Measurements from ENCODE around the gene STIMATE. TPM values are rescaled to one million over a fixed set of nuclear protein-coding genes. Genes with fewer than 3 reads are reported as not detected.

Gene STIMATE
- total RNA-seq, 1 experiment from 2014 or later, result 25.0 TPM

DNA sequence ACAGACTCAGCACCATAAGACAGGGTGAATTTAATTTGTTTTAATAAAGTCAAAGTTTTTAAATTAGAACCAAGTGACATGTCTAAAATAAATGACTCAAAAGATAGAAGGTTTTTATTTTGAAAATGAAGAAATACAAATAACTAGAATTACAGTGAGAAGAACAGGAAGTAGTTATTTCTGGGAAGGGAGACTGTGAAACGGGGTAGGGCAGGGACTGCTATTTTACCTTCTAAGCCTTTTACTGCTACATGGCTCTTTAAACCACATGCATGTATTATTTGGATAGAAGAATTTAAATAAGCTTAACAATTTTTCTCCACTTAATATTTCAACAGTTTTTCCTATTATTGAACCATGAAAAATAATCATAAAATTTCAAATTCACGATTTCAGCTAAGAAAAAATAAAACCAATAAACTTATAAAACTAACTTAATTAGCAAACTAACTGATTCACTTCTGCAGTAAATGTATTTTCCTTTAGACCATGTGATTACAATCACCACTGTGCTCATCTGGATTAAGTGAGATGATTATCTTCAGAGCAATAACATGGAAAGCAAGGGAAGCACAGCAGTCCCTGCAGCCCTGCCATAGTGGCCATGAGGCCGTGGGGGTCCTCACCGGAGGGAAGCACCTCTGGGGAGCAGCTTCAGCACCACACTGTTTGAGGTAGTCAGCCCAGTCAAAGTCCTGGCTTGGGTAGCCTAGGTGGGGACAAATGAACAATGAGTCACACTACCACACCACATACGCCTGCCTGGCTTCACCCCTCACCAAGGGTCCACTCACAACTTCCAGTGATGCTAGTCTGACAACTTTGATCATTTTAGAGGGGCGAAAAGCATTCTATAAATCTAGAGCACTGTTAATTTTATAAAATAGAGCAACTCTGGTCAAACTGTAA is 28.3 kb upstream of the STIMATE start:
- no peaks in the 10 kb centered on the region for H3K27me3 ChIP-seq (ENCODE audit: low read length)
- H2AFZ ChIP-seq (ENCODE audit: low read length), result no peak overlapping the region
- no peaks in the 10 kb centered on the region for H3K9me2 ChIP-seq (replicated peaks; ENCODE audit: insufficient read depth, low read length)
- H4K20me1 ChIP-seq (ENCODE audit: insufficient read depth, low read depth, low read length), result no peaks in the 10 kb centered on the region
- no peak overlapping the region for H3K27ac ChIP-seq (ENCODE audit: low read length)
- no peak overlapping the region for H3K4me3 ChIP-seq (ENCODE audit: low read length)
- DNase-seq, result no peak
- no peak overlapping the region for H3K9ac ChIP-seq (ENCODE audit: low read length)
- H3K4me2 ChIP-seq (ENCODE audit: low read depth, low read length, poor library complexity, severe bottlenecking), result no peak overlapping the region
- H3K4me1 ChIP-seq (ENCODE audit: low read length), result peaks cover 12% of the 10 kb centered on the region
- H3K9me3 ChIP-seq (ENCODE audit: low read length), result no peaks in the 10 kb centered on the region
- no peaks in the 10 kb centered on the region for H3K79me2 ChIP-seq (ENCODE audit: low read length)
- no peaks in the 10 kb centered on the region for H3K36me3 ChIP-seq (ENCODE audit: insufficient read depth, low read length)

DNA sequence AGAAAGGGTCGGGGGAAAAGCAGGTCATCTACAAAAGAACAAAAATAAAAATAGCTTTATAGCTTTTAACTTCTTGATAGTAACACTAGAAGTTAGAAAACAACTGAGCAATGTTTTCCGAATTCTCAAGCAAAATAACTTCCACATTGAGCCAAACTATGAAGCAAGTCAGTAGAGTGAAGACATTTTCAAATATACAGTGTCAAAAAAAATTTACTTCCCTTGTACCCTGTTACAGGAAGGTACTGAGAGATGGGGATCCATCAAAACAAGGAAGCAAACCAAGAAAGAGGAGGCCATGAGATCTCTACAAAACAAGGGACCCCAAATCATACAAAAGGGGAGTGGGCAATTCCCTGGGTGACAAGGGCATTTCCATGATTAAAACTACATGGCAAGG is 26.6 kb upstream of the STIMATE start:
- Histone ChIP-seq H3K36me3 (ENCODE audit: insufficient read depth, low read length) (no peaks in the 10 kb centered on the region), H3K9ac (ENCODE audit: low read length) (no peak overlapping the region), H3K4me1 (ENCODE audit: low read length) (peaks cover 6% of the 10 kb centered on the region), H4K20me1 (ENCODE audit: insufficient read depth, low read depth, low read length) (no peaks in the 10 kb centered on the region), H3K27ac (ENCODE audit: low read length) (no peak overlapping the region), H3K4me2 (ENCODE audit: low read depth, low read length, poor library complexity, severe bottlenecking) (no peak overlapping the region), H2AFZ (ENCODE audit: low read length) (no peak overlapping the region), H3K27me3 (ENCODE audit: low read length) (no peaks in the 10 kb centered on the region), H3K79me2 (ENCODE audit: low read length) (no peaks in the 10 kb centered on the region), H3K9me3 (ENCODE audit: low read length) (no peaks in the 10 kb centered on the region), H3K4me3 (ENCODE audit: low read length) (no peak overlapping the region), H3K9me2 (replicated peaks; ENCODE audit: insufficient read depth, low read length) (no peaks in the 10 kb centered on the region)
- DNase-seq, result no peak

DNA sequence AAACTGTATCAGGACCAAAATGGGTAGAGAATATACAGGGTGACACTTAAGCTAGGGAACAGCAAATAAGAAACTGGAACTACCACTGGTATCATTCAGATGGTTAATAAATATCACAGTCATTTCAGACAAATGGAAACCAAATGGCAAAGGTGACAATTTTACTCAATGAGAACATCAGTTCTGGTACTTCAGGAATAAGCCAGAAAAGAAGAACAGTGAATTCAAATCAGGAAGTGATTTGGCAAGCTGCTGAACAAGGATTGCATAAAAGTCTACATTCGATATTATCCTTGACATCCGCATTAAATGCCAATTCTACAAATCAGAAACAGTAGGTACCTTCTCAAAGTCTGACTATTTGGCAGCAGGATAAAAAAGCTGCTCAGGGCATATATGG is 23.5 kb upstream of the STIMATE start:
- Histone ChIP-seq H3K36me3 (ENCODE audit: insufficient read depth, low read length) (no peaks in the 10 kb centered on the region), H3K4me2 (ENCODE audit: low read depth, low read length, poor library complexity, severe bottlenecking) (no peak overlapping the region)

DNA sequence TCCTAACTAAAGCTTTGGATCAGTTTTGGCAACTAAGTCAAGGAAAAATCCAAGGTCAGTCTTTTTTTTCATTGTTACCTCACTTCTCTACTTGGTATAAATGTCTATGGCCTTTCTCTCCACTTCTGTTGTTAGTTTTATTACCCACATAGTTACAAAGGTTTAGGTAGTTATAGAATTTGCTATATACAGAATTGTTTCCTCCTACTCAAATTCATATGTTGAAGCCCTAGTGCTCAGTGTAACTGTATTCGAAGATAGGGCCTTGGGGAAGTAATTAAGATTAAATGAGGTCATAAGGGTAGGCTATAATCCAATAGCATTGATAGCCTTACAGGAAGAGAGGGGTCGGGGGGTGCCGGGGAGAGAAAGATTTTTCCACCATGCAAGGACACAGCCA is 19.7 kb upstream of the STIMATE start:
- Histone ChIP-seq H3K9ac (ENCODE audit: low read length) (no peak overlapping the region), H2AFZ (ENCODE audit: low read length) (no peak overlapping the region), H3K4me3 (ENCODE audit: low read length) (no peak overlapping the region), H3K4me1 (ENCODE audit: low read length) (no peaks in the 10 kb centered on the region), H3K79me2 (ENCODE audit: low read length) (no peaks in the 10 kb centered on the region), H3K27ac (ENCODE audit: low read length) (no peak overlapping the region), H3K36me3 (ENCODE audit: insufficient read depth, low read length) (no peaks in the 10 kb centered on the region), H3K9me3 (ENCODE audit: low read length) (no peaks in the 10 kb centered on the region), H4K20me1 (ENCODE audit: insufficient read depth, low read depth, low read length) (no peaks in the 10 kb centered on the region), H3K4me2 (ENCODE audit: low read depth, low read length, poor library complexity, severe bottlenecking) (no peak overlapping the region), H3K27me3 (ENCODE audit: low read length) (no peaks in the 10 kb centered on the region), H3K9me2 (replicated peaks; ENCODE audit: insufficient read depth, low read length) (no peaks in the 10 kb centered on the region)
- no peak for DNase-seq

More for the DNA sequence above, 23.5 kb upstream of the STIMATE start:
- Histone ChIP-seq H3K9me3 (ENCODE audit: low read length) (no peaks in the 10 kb centered on the region), H2AFZ (ENCODE audit: low read length) (no peak overlapping the region), H3K4me1 (ENCODE audit: low read length) (peaks cover 6% of the 10 kb centered on the region), H4K20me1 (ENCODE audit: insufficient read depth, low read depth, low read length) (no peaks in the 10 kb centered on the region), H3K9me2 (replicated peaks; ENCODE audit: insufficient read depth, low read length) (no peaks in the 10 kb centered on the region), H3K9ac (ENCODE audit: low read length) (no peak overlapping the region), H3K27me3 (ENCODE audit: low read length) (no peaks in the 10 kb centered on the region), H3K27ac (ENCODE audit: low read length) (no peak overlapping the region), H3K79me2 (ENCODE audit: low read length) (no peaks in the 10 kb centered on the region), H3K4me3 (ENCODE audit: low read length) (no peak overlapping the region)
- no peak for DNase-seq

- H3K4me1 ChIP-seq (ENCODE audit: low read length), result no peaks in the 10 kb centered on the region
- no peak overlapping the region for H3K4me2 ChIP-seq (ENCODE audit: low read depth, low read length, poor library complexity, severe bottlenecking)
- H3K4me3 ChIP-seq (ENCODE audit: low read length), result no peak overlapping the region
- H3K27me3 ChIP-seq (ENCODE audit: low read length), result no peaks in the 10 kb centered on the region
- H3K27ac ChIP-seq (ENCODE audit: low read length), result no peak overlapping the region
- H3K79me2 ChIP-seq (ENCODE audit: low read length), result no peaks in the 10 kb centered on the region
- H3K9me2 ChIP-seq (replicated peaks; ENCODE audit: insufficient read depth, low read length), result no peaks in the 10 kb centered on the region
- no peak overlapping the region for H3K9ac ChIP-seq (ENCODE audit: low read length)
- no peaks in the 10 kb centered on the region for H3K9me3 ChIP-seq (ENCODE audit: low read length)
- H4K20me1 ChIP-seq (ENCODE audit: insufficient read depth, low read depth, low read length), result no peaks in the 10 kb centered on the region
- no peak overlapping the region for H2AFZ ChIP-seq (ENCODE audit: low read length)
- no peaks in the 10 kb centered on the region for H3K36me3 ChIP-seq (ENCODE audit: insufficient read depth, low read length)
- no peak for DNase-seq
Measured at GRCh38 chr3:52915294-52915693, 17.9 kb upstream of the STIMATE start.

- no peak for DNase-seq
- H3K36me3 ChIP-seq (ENCODE audit: insufficient read depth, low read length), result no peaks in the 10 kb centered on the region
- H3K9me3 ChIP-seq (ENCODE audit: low read length), result no peaks in the 10 kb centered on the region
- H3K9me2 ChIP-seq (replicated peaks; ENCODE audit: insufficient read depth, low read length), result no peaks in the 10 kb centered on the region
- H3K27me3 ChIP-seq (ENCODE audit: low read length), result no peaks in the 10 kb centered on the region
- H3K27ac ChIP-seq (ENCODE audit: low read length), result no peak overlapping the region
- no peak overlapping the region for H3K4me3 ChIP-seq (ENCODE audit: low read length)
- H3K79me2 ChIP-seq (ENCODE audit: low read length), result no peaks in the 10 kb centered on the region
- H3K4me1 ChIP-seq (ENCODE audit: low read length), result no peaks in the 10 kb centered on the region
- H3K4me2 ChIP-seq (ENCODE audit: low read depth, low read length, poor library complexity, severe bottlenecking), result no peak overlapping the region
- H2AFZ ChIP-seq (ENCODE audit: low read length), result no peak overlapping the region
- H3K9ac ChIP-seq (ENCODE audit: low read length), result no peak overlapping the region
- H4K20me1 ChIP-seq (ENCODE audit: insufficient read depth, low read depth, low read length), result no peaks in the 10 kb centered on the region
Measured at GRCh38 chr3:52912885-52913731, 15.8 kb upstream of the STIMATE start.

- Histone ChIP-seq H2AFZ (ENCODE audit: low read length) (no peak overlapping the region), H3K27ac (ENCODE audit: low read length) (no peak overlapping the region), H3K9me2 (replicated peaks; ENCODE audit: insufficient read depth, low read length) (no peaks in the 10 kb centered on the region), H4K20me1 (ENCODE audit: insufficient read depth, low read depth, low read length) (no peaks in the 10 kb centered on the region), H3K4me3 (ENCODE audit: low read length) (no peak overlapping the region), H3K4me1 (ENCODE audit: low read length) (no peaks in the 10 kb centered on the region), H3K27me3 (ENCODE audit: low read length) (no peaks in the 10 kb centered on the region), H3K4me2 (ENCODE audit: low read depth, low read length, poor library complexity, severe bottlenecking) (no peak overlapping the region), H3K9ac (ENCODE audit: low read length) (no peak overlapping the region), H3K36me3 (ENCODE audit: insufficient read depth, low read length) (no peaks in the 10 kb centered on the region), H3K79me2 (ENCODE audit: low read length) (no peaks in the 10 kb centered on the region), H3K9me3 (ENCODE audit: low read length) (no peaks in the 10 kb centered on the region)
- DNase-seq, result no peak
Measured at GRCh38 chr3:52910823-52911222, 13.5 kb upstream of the STIMATE start.

DNA sequence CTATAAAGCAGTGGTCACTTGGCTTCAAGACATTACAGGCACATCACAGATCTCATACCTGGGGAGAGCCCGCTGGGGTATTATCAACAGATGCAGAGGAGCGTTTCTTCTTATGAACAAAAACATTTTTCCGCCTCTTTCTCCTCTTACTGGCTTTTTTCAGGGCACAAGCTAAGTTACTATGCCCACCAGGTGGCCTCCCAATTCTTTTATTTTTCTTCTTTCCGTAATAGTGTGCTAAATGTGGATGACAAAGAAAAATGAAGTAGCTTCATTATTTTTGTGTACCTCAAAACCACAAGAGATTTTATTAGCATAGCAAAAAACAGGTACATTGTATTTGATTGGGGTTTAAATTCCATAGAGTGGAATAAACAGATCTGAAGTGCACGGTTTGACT is 10.1 kb upstream of the STIMATE start:
- no peak overlapping the region for H3K4me2 ChIP-seq (ENCODE audit: low read depth, low read length, poor library complexity, severe bottlenecking)
- no peaks in the 10 kb centered on the region for H3K27me3 ChIP-seq (ENCODE audit: low read length)
- H3K4me1 ChIP-seq (ENCODE audit: low read length), result no peaks in the 10 kb centered on the region
- no peak overlapping the region for H3K9ac ChIP-seq (ENCODE audit: low read length)
- no peaks in the 10 kb centered on the region for H3K9me2 ChIP-seq (replicated peaks; ENCODE audit: insufficient read depth, low read length)
- H3K9me3 ChIP-seq (ENCODE audit: low read length), result no peaks in the 10 kb centered on the region
- H3K36me3 ChIP-seq (ENCODE audit: insufficient read depth, low read length), result no peaks in the 10 kb centered on the region
- DNase-seq, result no peak
- no peaks in the 10 kb centered on the region for H3K79me2 ChIP-seq (ENCODE audit: low read length)
- no peak overlapping the region for H3K27ac ChIP-seq (ENCODE audit: low read length)
- H2AFZ ChIP-seq (ENCODE audit: low read length), result no peak overlapping the region
- no peak overlapping the region for H3K4me3 ChIP-seq (ENCODE audit: low read length)
- H4K20me1 ChIP-seq (ENCODE audit: insufficient read depth, low read depth, low read length), result no peaks in the 10 kb centered on the region
